Gastroesophageal sphincter (tissue), 3 donors: ENCODE results near the gene PLCD4.
A peak's percentile ranks its signal among the peaks of the same experiment; 100 is the strongest.

Experiments used
- POLR2A ChIP-seq, 2 donors: fragments of 450-650 bp; IDR thresholded peaks; one replicate each; pipeline ENCODE4 v1.6.1; 2017; ENCODE audit warnings: antibody characterized with exemption in 2 of 2, mild to moderate bottlenecking in 2 of 2, moderate library complexity in 1 of 2
- POLR2AphosphoS5 ChIP-seq: sonication (generic); formaldehyde crosslinking; IDR thresholded peaks from one replicate; pipeline ENCODE4 v1.6.1; 2017; ENCODE audit warnings: antibody characterized with exemption
- TF ChIP-seq, protein P1 (sequence below), 4 experiments: fragments of 200-600 bp in 2 of 4; fragments of 450-650 bp in 2 of 4; sonication (generic) in 1 of 4; IDR thresholded peaks; one replicate each; pipeline ENCODE4 v1.5.1; 2017 to 2019; ENCODE audit warnings: antibody characterized with exemption in 4 of 4, mild to moderate bottlenecking in 2 of 4, moderate library complexity in 2 of 4

DNA sequence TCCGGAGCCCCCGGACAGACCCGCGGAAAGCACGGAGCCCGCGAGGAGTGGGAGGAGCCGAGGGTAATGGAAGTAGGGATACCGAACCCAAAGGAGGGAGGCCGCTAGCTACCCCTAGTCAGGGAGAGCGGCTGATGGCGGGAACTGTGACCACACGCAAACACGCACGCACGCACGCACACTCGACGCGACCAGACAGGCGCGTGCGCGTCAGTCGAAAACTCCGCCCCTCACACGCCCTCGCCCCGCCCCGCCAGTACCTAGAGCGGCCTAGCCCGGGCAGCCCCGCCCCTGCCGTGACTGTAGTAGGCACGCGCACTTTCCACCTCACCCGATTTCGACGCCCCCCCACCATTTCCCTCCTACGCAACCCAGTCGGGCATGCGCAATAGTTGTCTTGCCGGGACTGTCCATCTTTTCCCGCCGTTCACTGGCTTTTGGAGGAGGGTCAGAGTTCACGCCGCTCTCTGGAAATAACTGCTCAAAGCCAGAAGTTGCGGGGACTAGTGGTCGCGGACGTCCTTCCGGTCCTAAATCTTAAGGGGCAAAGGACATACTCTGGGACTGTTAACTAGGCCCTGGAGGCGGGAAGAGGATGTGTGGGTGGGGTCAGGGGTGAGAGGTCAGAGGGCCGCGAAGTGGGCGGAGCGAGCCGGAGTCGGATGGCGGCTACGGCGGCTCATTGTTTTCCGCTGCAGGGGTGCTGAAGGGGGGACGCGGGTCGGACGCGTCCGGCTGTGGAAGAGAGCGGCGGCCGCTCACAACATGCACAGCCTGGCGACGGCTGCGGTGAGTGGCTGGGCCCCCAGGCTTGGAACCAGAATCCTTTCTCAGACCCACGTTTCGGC, 39.3 kb upstream of the PLCD4 start, which contains the start of the genes CNOT9 and USP37:
- TF ChIP-seq, protein P1, sequence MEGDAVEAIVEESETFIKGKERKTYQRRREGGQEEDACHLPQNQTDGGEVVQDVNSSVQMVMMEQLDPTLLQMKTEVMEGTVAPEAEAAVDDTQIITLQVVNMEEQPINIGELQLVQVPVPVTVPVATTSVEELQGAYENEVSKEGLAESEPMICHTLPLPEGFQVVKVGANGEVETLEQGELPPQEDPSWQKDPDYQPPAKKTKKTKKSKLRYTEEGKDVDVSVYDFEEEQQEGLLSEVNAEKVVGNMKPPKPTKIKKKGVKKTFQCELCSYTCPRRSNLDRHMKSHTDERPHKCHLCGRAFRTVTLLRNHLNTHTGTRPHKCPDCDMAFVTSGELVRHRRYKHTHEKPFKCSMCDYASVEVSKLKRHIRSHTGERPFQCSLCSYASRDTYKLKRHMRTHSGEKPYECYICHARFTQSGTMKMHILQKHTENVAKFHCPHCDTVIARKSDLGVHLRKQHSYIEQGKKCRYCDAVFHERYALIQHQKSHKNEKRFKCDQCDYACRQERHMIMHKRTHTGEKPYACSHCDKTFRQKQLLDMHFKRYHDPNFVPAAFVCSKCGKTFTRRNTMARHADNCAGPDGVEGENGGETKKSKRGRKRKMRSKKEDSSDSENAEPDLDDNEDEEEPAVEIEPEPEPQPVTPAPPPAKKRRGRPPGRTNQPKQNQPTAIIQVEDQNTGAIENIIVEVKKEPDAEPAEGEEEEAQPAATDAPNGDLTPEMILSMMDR (IDR thresholded peaks at IDR 0.05), result peak in 2 of 4 experiments; percentile 18 to 19
- TF ChIP-seq POLR2AphosphoS5 (peak; percentile 89), POLR2A (IDR thresholded peaks at IDR 0.05) (peak; percentile 62 to 74)
